Endothelial cell of umbilical vein (primary cell): ENCODE data around the gene RAN. TPM values are rescaled to one million over a fixed set of nuclear protein-coding genes. Genes with fewer than 3 reads are reported as not detected.
A peak's percentile ranks its signal among the peaks of the same experiment; 100 is the strongest.

Experiments
- Bru-seq: library from RNA; stranded (reverse); fragments of 400-500 nt; gene quantifications from one replicate; lab custom pipeline; 2021; lab: Mats Ljungman, UMichigan
- BruChase-seq, 2 experiments: library from RNA; stranded (reverse); fragments of 400-500 nt; gene quantifications; one replicate each; lab custom pipeline; 2021; lab: Mats Ljungman, UMichigan
- BruUV-seq: library from RNA; stranded (reverse); fragments of 400-500 nt; replicated peaks from 2 replicates; lab custom pipeline; 2021; lab: Mats Ljungman, UMichigan
- CTCF ChIA-PET: fragments of 300-600, 350-600 bp; sonication (Branson Sonifier 250); formaldehyde crosslinking; loops from one replicate; lab custom pipeline; 2021; ENCODE audit warnings: antibody characterized with exemption, inconsistent platforms; lab: Charles Lee
- POLR2A ChIA-PET: fragments of 300-600, 350-600 bp; sonication (Branson Sonifier 250); formaldehyde crosslinking; loops from one replicate; lab custom pipeline; 2021; ENCODE audit warnings: antibody characterized with exemption, inconsistent platforms; lab: Charles Lee
- DNase-seq: peaks from one replicate; pipeline ENCODE4 v3.0.0-alpha.2; 2011; ENCODE audit warnings: low read depth, low spot score
- FAIRE-seq: peaks from 2 replicates; lab custom pipeline; 2011; peaks lifted over from hg19 to GRCh38; lab: Jason Lieb, UNC
- H2AFZ ChIP-seq: 2 replicates; pipeline ENCODE4 v1.6.0; 2012; ENCODE audit warnings: low read depth, low read length, control low read depth, inconsistent platforms
- H3K27ac ChIP-seq: 2 replicates; pipeline ENCODE4 v1.5.1; 2011; ENCODE audit warnings: low read depth, mild to moderate bottlenecking, control low read depth, low read length, moderate library complexity; ENCODE audit not compliant: insufficient read depth
- H3K27me3 ChIP-seq, 2 experiments: 2 replicates each; pipeline versions ENCODE4 v1.6.0 to v1.6.1; 2011; ENCODE audit warnings: low read length in 2 of 2, mixed read lengths in 1 of 2; ENCODE audit not compliant: control insufficient read depth in 2 of 2, insufficient read depth in 2 of 2
- H3K36me3 ChIP-seq, 2 experiments: 2 replicates in 1 of 2; 3 replicates in 1 of 2; pipeline ENCODE4 v1.5.1; 2011; ENCODE audit warnings: low read length in 2 of 2, mild to moderate bottlenecking in 1 of 2, moderate library complexity in 1 of 2; ENCODE audit not compliant: control insufficient read depth in 2 of 2, insufficient read depth in 2 of 2; ENCODE audit errors: extremely low read depth in 1 of 2
- H3K4me1 ChIP-seq: 3 replicates; pipeline ENCODE4 v1.5.1; 2011; ENCODE audit warnings: mild to moderate bottlenecking, low read length; ENCODE audit not compliant: control insufficient read depth, insufficient read depth; ENCODE audit errors: extremely low read depth
- H3K4me2 ChIP-seq: 2 replicates; pipeline ENCODE4 v1.6.1; 2011; ENCODE audit warnings: low read length, control low read depth, mixed read lengths; ENCODE audit not compliant: insufficient read depth
- H3K4me3 ChIP-seq, 3 experiments: fragments of 200-600 bp in 1 of 3; sonication (generic), shearing (Covaris generic) in 1 of 3; replicated peaks in 1 of 3; 2 replicates each; pipeline ENCODE4 v1.5.1; 2011 to 2016; ENCODE audit warnings: control low read depth in 3 of 3, low read length in 3 of 3, mild to moderate bottlenecking in 2 of 3, inconsistent platforms in 1 of 3, low read depth in 1 of 3, moderate library complexity in 1 of 3; ENCODE audit not compliant: insufficient read depth in 1 of 3
- H3K79me2 ChIP-seq: 2 replicates; pipeline ENCODE4 v1.6.0; 2012; ENCODE audit warnings: low read length, inconsistent platforms; ENCODE audit not compliant: control insufficient read depth, insufficient read depth
- H3K9ac ChIP-seq: replicated peaks from 2 replicates; pipeline ENCODE3; 2011; ENCODE audit warnings: low read length, control low read depth; ENCODE audit not compliant: insufficient read depth; ENCODE audit errors: extremely low read depth
- H3K9me1 ChIP-seq: replicated peaks from 3 replicates; pipeline ENCODE4 v1.6.0; 2011; ENCODE audit warnings: mild to moderate bottlenecking, low read length; ENCODE audit not compliant: control insufficient read depth, insufficient read depth; ENCODE audit errors: extremely low read depth
- H3K9me3 ChIP-seq: replicated peaks from 2 replicates; pipeline ENCODE4 v1.5.1; 2012; ENCODE audit warnings: low read length, inconsistent platforms; ENCODE audit not compliant: control insufficient read depth, insufficient read depth
- H4K20me1 ChIP-seq: replicated peaks from 2 replicates; pipeline ENCODE3; 2011; ENCODE audit warnings: mild to moderate bottlenecking, low read length; ENCODE audit not compliant: control insufficient read depth, insufficient read depth; ENCODE audit errors: extremely low read depth
- GATA2 ChIP-seq: IDR thresholded peaks from 2 replicates; pipeline ENCODE4 v1.7.0; 2011; ENCODE audit warnings: low read depth, mild to moderate bottlenecking, moderate library complexity, mixed read lengths, low read length; ENCODE audit not compliant: insufficient read length, insufficient read depth
- MYC ChIP-seq: IDR thresholded peaks from one replicate; pipeline ENCODE4 v1.6.1; 2011; ENCODE audit warnings: mild to moderate bottlenecking, low read depth, low read length
- POLR2A ChIP-seq: IDR thresholded peaks from 2 replicates; pipeline ENCODE4 v1.6.1; 2012; ENCODE audit warnings: low read depth, mild to moderate bottlenecking, control low read depth, low read length
- POLR2AphosphoS5 ChIP-seq: IDR thresholded peaks from 2 replicates; pipeline ENCODE4 v1.6.1; 2012; ENCODE audit warnings: low read depth, mild to moderate bottlenecking, control low read depth, low read length, moderate library complexity; ENCODE audit not compliant: insufficient read depth
- dilution Hi-C: fragments of 300-500 bp; cut with MboI; formaldehyde crosslinking; loops from one replicate; pipeline ENCODE4 v1.15.0; 2019; ENCODE audit warnings: low sequenced_read_pairs; ENCODE audit not compliant: extremely low pct_ligation_motif_present
- intact Hi-C: fragments of 100-400 bp; cut with micrococcal nuclease; formaldehyde crosslinking; loops from one replicate; pipeline ENCODE4 v1.10.0; 2022
- long read RNA-seq: library from polyadenylated mRNA; stranded (forward); transcript quantifications from one replicate; pipeline ENCODE4 v2.0.0, GENCODE V29; 2021
- polyA minus RNA-seq, 3 experiments: library from RNA; depleted of rRNA, polyadenylated mRNA; stranded (reverse); fragments of >200 nt; gene quantifications; 1 replicate in 1 of 3; 2 replicates in 2 of 3; pipeline ENCODE4 v1.2.3, GENCODE V29; 2011
- polyA plus RNA-seq, 4 experiments: library from polyadenylated mRNA; depleted of rRNA in 3 of 4; stranded (reverse) in 3 of 4; unstranded in 1 of 4; fragments of >200 nt; gene quantifications; 2 replicates each; pipeline versions ENCODE4 v1.2.1 to v1.2.3, GENCODE V29; 2011 to 2012; ENCODE audit warnings: missing spikeins in 1 of 4
- total RNA-seq: library from RNA; stranded (reverse); gene quantifications from 2 replicates; pipeline ENCODE4 v1.2.3, GENCODE V29; 2021
- TF ChIP-seq, protein P1 (sequence below): IDR thresholded peaks from 2 replicates; pipeline ENCODE4 v1.6.1; 2011; ENCODE audit not compliant: insufficient read depth, insufficient read length
- TF ChIP-seq, protein P2 (sequence below), 2 donors: IDR thresholded peaks; 1 replicate in 1 of 2; 2 replicates in 1 of 2; pipeline ENCODE4 v1.5.1; 2011; ENCODE audit warnings: low read length in 2 of 2, mild to moderate bottlenecking in 2 of 2, moderate library complexity in 2 of 2, control low read depth in 1 of 2, inconsistent platforms in 1 of 2, low read depth in 1 of 2; ENCODE audit not compliant: insufficient read depth in 1 of 2; ENCODE audit errors: extremely low read depth in 1 of 2

Gene RAN
- total RNA-seq (1,205 and 1,212 TPM in 2 replicates), polyA plus RNA-seq (986 and 1,075 TPM in 2 replicates), polyA minus RNA-seq (908 and 983 TPM in 2 replicates), Bru-seq, nascent RNA (percentile 99 among the genes with signal in this experiment), BruChase-seq, experiment 1, labeled RNA remaining after a 6-hour chase (percentile 100 among the genes with signal in this experiment), BruChase-seq, experiment 2, labeled RNA remaining after a 2-hour chase (percentile 99 among the genes with signal in this experiment)
- polyA plus RNA-seq (2011; cell fraction: cytosol; rRNA removed): 1,906 and 2,063 TPM in 2 replicates
- 895 and 1,087 TPM in 2 replicates for polyA plus RNA-seq (2011; cell fraction: nucleus; rRNA removed)
- 1,409 and 2,015 TPM in 2 replicates for polyA plus RNA-seq (2012)
- polyA minus RNA-seq (2011; cell fraction: cytosol; rRNA and poly(A)+ RNA removed): 640 TPM
- polyA minus RNA-seq (2011; cell fraction: nucleus; rRNA and poly(A)+ RNA removed): 117 and 169 TPM in 2 replicates
- long read RNA-seq, transcript RAN-203 (6 exons, 2,455 nt): minor isoform, 46 of 3,273 reads
- long read RNA-seq, transcript RAN-212 (7 exons, 2,661 nt): major isoform, 3,042 of 3,273 reads
- long read RNA-seq, transcript RAN-202 (6 exons, 1,530 nt): minor isoform, 87 of 3,273 reads
- long read RNA-seq, partial matches to known transcripts: 46 of 3,273 reads
- long read RNA-seq, other reads (novel, unspliced or antisense): 50 of 3,273 reads

DNA sequence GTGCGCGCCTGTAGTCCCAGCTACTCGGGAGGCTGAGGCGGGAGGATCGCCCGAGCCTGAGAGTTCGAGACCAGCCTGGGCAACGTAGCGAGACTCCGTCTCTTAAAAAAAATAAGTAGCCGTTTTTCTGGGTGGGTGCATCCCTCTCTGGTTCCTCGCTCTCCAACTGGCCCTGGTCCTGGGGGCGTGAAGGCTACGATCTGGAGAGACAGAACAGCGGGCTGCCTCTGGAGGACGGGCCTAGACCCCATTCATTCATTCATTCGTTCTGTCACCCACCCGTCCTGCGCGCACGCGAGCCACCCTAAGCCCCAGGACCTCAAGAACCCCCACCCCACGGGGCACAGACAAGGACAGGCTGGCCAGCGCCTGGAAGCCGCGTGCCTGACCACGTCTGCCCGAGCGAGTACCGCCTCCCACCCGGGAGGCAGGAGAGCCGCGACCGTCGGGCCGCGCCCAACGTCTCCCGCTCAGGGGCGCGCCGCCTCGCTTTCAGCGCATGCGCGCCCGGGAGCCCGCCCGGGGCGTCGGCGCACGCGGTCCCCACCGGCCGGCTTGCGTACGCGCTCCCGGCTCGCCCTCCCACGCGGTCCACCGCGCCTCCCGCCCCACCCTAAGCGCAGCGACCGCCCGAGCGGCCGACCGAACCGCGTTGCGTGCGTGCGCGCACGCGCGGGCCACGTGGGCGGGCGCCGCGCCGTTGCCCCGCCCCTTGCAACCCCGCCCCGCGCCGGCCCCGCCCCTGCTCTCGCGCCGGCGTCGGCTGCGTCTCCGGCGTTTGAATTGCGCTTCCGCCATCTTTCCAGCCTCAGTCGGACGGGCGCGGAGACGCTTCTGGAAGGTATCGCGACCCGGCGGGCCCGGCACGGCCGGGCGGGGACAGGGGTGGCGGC is at the start of gene RAN:
TSS of gene RAN (plus strand) at position 781 of the 893 bp plus-strand sequence. CDS start 528 bp downstream, outside the sequence.
- Histone ChIP-seq H3K27me3 (no peaks in the 10 kb centered on the region), H4K20me1 (peaks cover 5% of the 10 kb centered on the region), H3K9me1 (no peaks in the 10 kb centered on the region), H3K9ac (peak within 1 kb of the TSS; percentile 96), H3K36me3 (peaks cover 6 to 33% of the 10 kb centered on the region in 2 experiments), H3K9me3 (no peaks in the 10 kb centered on the region), H3K27ac (peak within 1 kb of the TSS; percentile 70), H3K4me1 (peaks cover 23% of the 10 kb centered on the region), H3K79me2 (peaks cover 36% of the 10 kb centered on the region), H3K4me3 (peak within 1 kb of the TSS; percentile 69 to 99 (median 96)), H2AFZ (peak within 1 kb of the TSS; percentile 97), H3K4me2 (peak within 1 kb of the TSS; percentile 88)
- TF ChIP-seq, protein P1, sequence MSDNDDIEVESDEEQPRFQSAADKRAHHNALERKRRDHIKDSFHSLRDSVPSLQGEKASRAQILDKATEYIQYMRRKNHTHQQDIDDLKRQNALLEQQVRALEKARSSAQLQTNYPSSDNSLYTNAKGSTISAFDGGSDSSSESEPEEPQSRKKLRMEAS: peak; percentile 60
- TF ChIP-seq, protein P2, sequence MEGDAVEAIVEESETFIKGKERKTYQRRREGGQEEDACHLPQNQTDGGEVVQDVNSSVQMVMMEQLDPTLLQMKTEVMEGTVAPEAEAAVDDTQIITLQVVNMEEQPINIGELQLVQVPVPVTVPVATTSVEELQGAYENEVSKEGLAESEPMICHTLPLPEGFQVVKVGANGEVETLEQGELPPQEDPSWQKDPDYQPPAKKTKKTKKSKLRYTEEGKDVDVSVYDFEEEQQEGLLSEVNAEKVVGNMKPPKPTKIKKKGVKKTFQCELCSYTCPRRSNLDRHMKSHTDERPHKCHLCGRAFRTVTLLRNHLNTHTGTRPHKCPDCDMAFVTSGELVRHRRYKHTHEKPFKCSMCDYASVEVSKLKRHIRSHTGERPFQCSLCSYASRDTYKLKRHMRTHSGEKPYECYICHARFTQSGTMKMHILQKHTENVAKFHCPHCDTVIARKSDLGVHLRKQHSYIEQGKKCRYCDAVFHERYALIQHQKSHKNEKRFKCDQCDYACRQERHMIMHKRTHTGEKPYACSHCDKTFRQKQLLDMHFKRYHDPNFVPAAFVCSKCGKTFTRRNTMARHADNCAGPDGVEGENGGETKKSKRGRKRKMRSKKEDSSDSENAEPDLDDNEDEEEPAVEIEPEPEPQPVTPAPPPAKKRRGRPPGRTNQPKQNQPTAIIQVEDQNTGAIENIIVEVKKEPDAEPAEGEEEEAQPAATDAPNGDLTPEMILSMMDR (IDR thresholded peaks at IDR 0.05; ENCODE audit: extremely low read depth in 1 of 2, insufficient read depth in 1 of 2, low read depth in 1 of 2, low read length in 2 of 2): no peak
- TF ChIP-seq MYC (peak; percentile 59), GATA2 (no peak), POLR2AphosphoS5 (peak; percentile 87), POLR2A (peak; percentile 89)
- ChIA-PET CTCF (interaction anchor here (0.9 to 1.0 kb wide), 3 partner anchors 22 to 45 kb away, joined by 3 to 4 read pairs (median 3); no protein-coding TSS in a partner anchor), POLR2A (no interaction called here)
- intact Hi-C loops: loop anchor here (1.0 to 10.0 kb wide), 6 partner anchors 32 to 1076 kb away; partner anchors contain the start of genes EP400, SFSWAP and STX2
- peak; percentile 89 for DNase-seq
- peak; percentile 88 for FAIRE-seq
- BruUV-seq: TSS peak; percentile 76
- dilution Hi-C loops: no loop called here
